Mesendoderm (in vitro differentiated cells): ENCODE measurements around the gene CYYR1.

Experiments
- DNase-seq: peaks from one replicate; pipeline ENCODE4 v3.0.0; 2013
- H2AK5ac ChIP-seq: 2 replicates; pipeline ENCODE4 v1.6.1; 2013; ENCODE audit warnings: low read length, inconsistent platforms
- H2BK120ac ChIP-seq: 2 replicates; pipeline ENCODE4 v1.6.1; 2013; ENCODE audit warnings: low read depth, mild to moderate bottlenecking, low read length, moderate library complexity, mixed read lengths
- H2BK15ac ChIP-seq: replicated peaks from 2 replicates; pipeline ENCODE4 v1.6.1; 2013; ENCODE audit warnings: low read depth, mild to moderate bottlenecking, moderate library complexity
- H2BK5ac ChIP-seq: 2 replicates; pipeline ENCODE4 v1.6.1; 2013; ENCODE audit warnings: low read length, inconsistent platforms
- H3K18ac ChIP-seq: 2 replicates; pipeline ENCODE4 v1.6.1; 2013; ENCODE audit warnings: mild to moderate bottlenecking, low read length, mixed read lengths
- H3K23ac ChIP-seq: one replicate; pipeline ENCODE4 v1.6.1; 2013; ENCODE audit warnings: low read length
- H3K27ac ChIP-seq: 2 replicates; pipeline ENCODE4 v1.5.1; 2013; ENCODE audit warnings: low read depth, mild to moderate bottlenecking, inconsistent platforms, low read length, moderate library complexity
- H3K27me3 ChIP-seq: 2 replicates; pipeline ENCODE4 v1.6.1; 2013; ENCODE audit warnings: low read length, control low read depth, mild to moderate bottlenecking, inconsistent platforms; ENCODE audit not compliant: insufficient read depth, poor library complexity
- H3K36me3 ChIP-seq: 2 replicates; pipeline ENCODE4 v1.6.1; 2013; ENCODE audit warnings: low read length, inconsistent platforms; ENCODE audit not compliant: control insufficient read depth, insufficient read depth
- H3K4ac ChIP-seq: one replicate; pipeline ENCODE4 v1.6.1; 2013; ENCODE audit warnings: low read depth, mild to moderate bottlenecking, low read length, moderate library complexity
- H3K4me1 ChIP-seq: 2 replicates; pipeline ENCODE4 v1.6.1; 2013; ENCODE audit warnings: low read depth, low read length, inconsistent platforms; ENCODE audit not compliant: control insufficient read depth
- H3K4me2 ChIP-seq: 2 replicates; pipeline ENCODE4 v1.6.1; 2013; ENCODE audit warnings: low read length
- H3K4me3 ChIP-seq: 2 replicates; pipeline ENCODE4 v1.5.1; 2013; ENCODE audit warnings: mild to moderate bottlenecking, low read length
- H3K56ac ChIP-seq: one replicate; pipeline ENCODE4 v1.6.1; 2013; ENCODE audit warnings: low read length
- H3K79me1 ChIP-seq: 2 replicates; pipeline ENCODE4 v1.6.1; 2013; ENCODE audit warnings: low read length, inconsistent platforms
- H3K79me2 ChIP-seq: 2 replicates; pipeline ENCODE4 v1.6.1; 2013; ENCODE audit warnings: mild to moderate bottlenecking, low read length; ENCODE audit not compliant: control insufficient read depth, insufficient read depth
- H3K9ac ChIP-seq: 2 replicates; pipeline ENCODE4 v1.6.1; 2013; ENCODE audit warnings: low read length, inconsistent platforms
- H4K5ac ChIP-seq: one replicate; pipeline ENCODE4 v1.6.1; 2013; ENCODE audit warnings: low read length
- H4K8ac ChIP-seq: one replicate; pipeline ENCODE4 v1.6.1; 2013; ENCODE audit warnings: low read depth, mild to moderate bottlenecking, control low read depth, low read length, moderate library complexity
- WGBS: extraction: QIAGEN DNeasy Blood & Tissue Kit; methylation state at CpG from one replicate; pipeline ENCODE4 v1.1.7; 2013; ENCODE audit warnings: low lambda C conversion rate, missing lambda C conversion rate; ENCODE audit not compliant: insufficient coverage; ENCODE audit errors: extremely low coverage; 5-methylcytosine and 5-hydroxymethylcytosine counted together

CYYR1 gene

DNA sequence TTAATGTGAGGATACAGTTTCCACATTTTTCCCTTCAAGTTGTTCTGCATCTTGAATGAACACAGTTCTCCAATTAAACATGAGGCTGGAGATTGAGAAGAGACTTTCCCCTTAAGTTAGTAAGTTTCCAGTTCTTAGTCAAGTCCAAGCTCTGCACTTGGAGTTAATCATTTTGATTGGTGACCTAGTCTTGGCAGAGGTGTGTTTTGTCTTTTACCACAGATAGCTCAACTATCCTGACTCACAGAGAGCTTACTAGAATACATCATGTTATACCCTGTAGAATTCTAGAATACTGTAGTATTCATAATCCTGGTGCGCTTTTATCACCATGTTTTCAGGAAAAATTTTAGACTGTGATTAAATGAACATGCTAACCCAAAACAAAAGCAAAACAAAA is 129.2 kb downstream of the CYYR1 start:
- no peaks in the 10 kb centered on the region for H3K36me3 ChIP-seq
- no peak overlapping the region for H2BK5ac ChIP-seq
- no peak for DNase-seq
- H4K5ac ChIP-seq: no peak overlapping the region
- no peak overlapping the region for H3K9ac ChIP-seq
- WGBS: no CpG with 5 or more reads among the region's 1 CpG
- H3K23ac ChIP-seq: no peak overlapping the region
- H4K8ac ChIP-seq: no peak overlapping the region
- no peaks in the 10 kb centered on the region for H3K27me3 ChIP-seq
- H3K4ac ChIP-seq: no peak overlapping the region
- H2BK120ac ChIP-seq: no peak overlapping the region
- no peak overlapping the region for H3K56ac ChIP-seq
- no peaks in the 10 kb centered on the region for H3K4me1 ChIP-seq
- H3K79me2 ChIP-seq: no peaks in the 10 kb centered on the region
- H2BK15ac ChIP-seq: no peak overlapping the region
- no peak overlapping the region for H2AK5ac ChIP-seq
- H3K18ac ChIP-seq: no peak overlapping the region
- no peak overlapping the region for H3K4me2 ChIP-seq
- H3K79me1 ChIP-seq: no peaks in the 10 kb centered on the region
- no peak overlapping the region for H3K27ac ChIP-seq
- H3K4me3 ChIP-seq: no peak overlapping the region

DNA sequence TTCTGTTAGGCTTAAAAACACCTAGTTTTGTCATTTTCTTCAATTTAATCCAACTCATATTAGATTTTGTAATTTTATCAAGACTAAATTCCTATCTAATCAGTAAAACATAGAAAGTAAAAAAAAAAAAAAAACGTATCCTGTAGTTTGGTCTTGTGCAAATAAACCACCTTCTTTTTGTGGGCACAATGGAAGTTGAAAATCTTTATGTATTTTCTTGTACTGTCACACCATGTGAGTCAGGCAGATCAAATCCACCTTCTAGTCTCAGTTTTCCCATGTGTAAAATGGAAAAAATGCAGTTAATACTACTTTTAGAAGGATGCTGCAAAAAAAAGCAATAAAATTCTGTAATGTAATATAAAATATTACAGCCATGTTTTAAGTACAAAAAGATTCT is 129.8 kb downstream of the CYYR1 start:
- H2BK5ac ChIP-seq: no peak overlapping the region
- H3K36me3 ChIP-seq: no peaks in the 10 kb centered on the region
- H3K4me1 ChIP-seq: no peaks in the 10 kb centered on the region
- no peak overlapping the region for H3K27ac ChIP-seq
- H3K27me3 ChIP-seq: no peaks in the 10 kb centered on the region
- H3K23ac ChIP-seq: no peak overlapping the region
- no peak overlapping the region for H3K9ac ChIP-seq
- no peak overlapping the region for H3K18ac ChIP-seq
- no peaks in the 10 kb centered on the region for H3K79me2 ChIP-seq
- H2BK120ac ChIP-seq: no peak overlapping the region
- H3K4me3 ChIP-seq: no peak overlapping the region
- no CpG with 5 or more reads among the region's 1 CpG for WGBS
- no peaks in the 10 kb centered on the region for H3K79me1 ChIP-seq
- H4K8ac ChIP-seq: no peak overlapping the region
- no peak overlapping the region for H4K5ac ChIP-seq
- no peak overlapping the region for H3K56ac ChIP-seq
- H3K4ac ChIP-seq: no peak overlapping the region
- DNase-seq: no peak
- no peak overlapping the region for H2AK5ac ChIP-seq
- H2BK15ac ChIP-seq: no peak overlapping the region
- no peak overlapping the region for H3K4me2 ChIP-seq

DNA sequence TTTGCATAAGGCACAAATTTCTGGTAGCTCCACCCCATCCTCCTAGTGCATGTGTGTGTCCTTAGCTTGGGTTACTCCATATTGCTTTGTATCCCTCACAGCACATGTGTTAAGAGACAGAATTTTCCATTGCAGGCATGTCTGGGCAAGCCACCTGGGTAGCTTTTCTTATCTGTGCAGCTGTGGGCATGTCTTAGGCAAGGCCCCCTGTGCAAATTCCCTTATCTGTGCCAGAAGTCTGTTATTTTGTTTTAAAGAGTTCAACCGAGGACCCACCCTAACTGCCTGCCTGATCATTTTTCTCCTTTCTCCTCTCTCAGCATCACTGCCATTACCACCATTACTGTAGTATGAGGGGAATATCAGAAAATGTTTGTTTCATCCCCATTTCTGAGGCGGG is 131.9 kb downstream of the CYYR1 start:
- no peak overlapping the region for H3K9ac ChIP-seq
- no peaks in the 10 kb centered on the region for H3K36me3 ChIP-seq
- no peak overlapping the region for H4K5ac ChIP-seq
- H3K27me3 ChIP-seq: no peaks in the 10 kb centered on the region
- no peak for DNase-seq
- H2BK5ac ChIP-seq: no peak overlapping the region
- peak overlapping the region; percentile 12 for H3K18ac ChIP-seq
- no CpG with 5 or more reads among the region's 2 CpGs for WGBS
- H3K4ac ChIP-seq: peak overlapping the region; percentile 0
- no peak overlapping the region for H3K27ac ChIP-seq
- no peaks in the 10 kb centered on the region for H3K79me1 ChIP-seq
- no peaks in the 10 kb centered on the region for H3K79me2 ChIP-seq
- H3K4me2 ChIP-seq: no peak overlapping the region
- H4K8ac ChIP-seq: no peak overlapping the region
- H2BK120ac ChIP-seq: peak overlapping the region; percentile 35
- H3K23ac ChIP-seq: no peak overlapping the region
- H3K56ac ChIP-seq: no peak overlapping the region
- no peak overlapping the region for H2BK15ac ChIP-seq
- H3K4me1 ChIP-seq: no peaks in the 10 kb centered on the region
- H3K4me3 ChIP-seq: no peak overlapping the region
- H2AK5ac ChIP-seq: no peak overlapping the region

DNA sequence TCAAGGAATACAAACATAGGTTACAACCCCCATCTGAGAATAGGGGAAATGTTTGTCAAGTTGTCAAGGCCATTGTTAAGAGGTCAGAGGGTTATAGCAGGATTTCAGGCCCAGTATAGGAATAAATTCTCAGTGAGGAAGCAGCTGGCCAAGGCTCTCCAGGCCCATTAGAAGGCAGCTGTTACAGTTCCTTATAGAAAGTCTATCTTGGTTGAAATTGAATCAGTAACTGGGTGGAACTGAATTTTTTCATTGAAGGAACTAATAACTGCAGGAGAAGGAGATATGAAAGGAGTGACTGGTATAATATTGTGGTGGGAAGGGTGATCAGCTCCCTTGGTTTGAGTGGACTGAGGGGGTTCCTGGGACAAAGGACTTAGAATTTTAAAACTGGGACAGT is 134.1 kb downstream of the CYYR1 start:
- Histone ChIP-seq H3K4me3 (no peak overlapping the region), H2BK120ac (no peak overlapping the region), H3K23ac (no peak overlapping the region), H2BK15ac (no peak overlapping the region), H3K4me1 (no peaks in the 10 kb centered on the region), H3K79me1 (no peaks in the 10 kb centered on the region), H2BK5ac (no peak overlapping the region), H3K4me2 (no peak overlapping the region), H3K36me3 (no peaks in the 10 kb centered on the region), H3K79me2 (no peaks in the 10 kb centered on the region), H4K5ac (no peak overlapping the region), H3K9ac (no peak overlapping the region), H3K27ac (no peak overlapping the region), H3K4ac (no peak overlapping the region), H3K18ac (no peak overlapping the region), H4K8ac (no peak overlapping the region), H2AK5ac (no peak overlapping the region), H3K56ac (no peak overlapping the region), H3K27me3 (no peaks in the 10 kb centered on the region)
- DNase-seq: no peak

GRCh38 chr21:26437326-26438009 is 135.6 kb downstream of the CYYR1 start:
- Histone ChIP-seq H3K23ac (no peak overlapping the region), H3K36me3 (no peaks in the 10 kb centered on the region), H3K27ac (no peak overlapping the region), H3K4me2 (no peak overlapping the region), H2BK5ac (no peak overlapping the region), H2AK5ac (no peak overlapping the region), H3K18ac (no peak overlapping the region), H3K4me1 (no peaks in the 10 kb centered on the region), H3K56ac (no peak overlapping the region), H3K4me3 (no peak overlapping the region), H3K27me3 (no peaks in the 10 kb centered on the region), H3K79me2 (no peaks in the 10 kb centered on the region), H2BK15ac (no peak overlapping the region), H2BK120ac (no peak overlapping the region), H3K9ac (no peak overlapping the region), H4K8ac (no peak overlapping the region), H4K5ac (no peak overlapping the region), H3K79me1 (no peaks in the 10 kb centered on the region), H3K4ac (no peak overlapping the region)
- no CpG with 5 or more reads among the region's 1 CpG for WGBS
- DNase-seq: no peak

DNA sequence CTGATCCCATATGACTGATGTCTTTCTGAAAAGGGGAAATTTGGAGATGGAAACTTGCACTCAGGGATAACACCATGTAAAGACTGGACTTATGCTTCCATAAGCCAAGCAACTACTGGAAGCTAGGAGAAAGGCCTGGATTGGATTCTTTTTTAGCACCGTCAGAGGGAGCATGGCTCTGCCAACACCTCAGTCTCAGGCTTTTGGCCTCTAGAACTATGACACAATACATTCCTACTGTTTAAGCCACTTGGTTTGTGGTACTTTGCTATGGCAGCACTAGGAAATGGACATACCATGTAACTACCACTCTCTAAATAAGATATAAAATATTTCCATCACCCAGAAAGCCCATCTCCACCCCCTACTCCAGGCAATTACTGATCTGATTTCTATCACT is 139.7 kb downstream of the CYYR1 start:
- no peak overlapping the region for H2BK5ac ChIP-seq
- no CpG with 5 or more reads among the region's 1 CpG for WGBS
- no peaks in the 10 kb centered on the region for H3K36me3 ChIP-seq
- no peak overlapping the region for H3K4me2 ChIP-seq
- H4K5ac ChIP-seq: no peak overlapping the region
- H3K23ac ChIP-seq: no peak overlapping the region
- H3K4ac ChIP-seq: no peak overlapping the region
- no peaks in the 10 kb centered on the region for H3K27me3 ChIP-seq
- no peak for DNase-seq
- no peak overlapping the region for H4K8ac ChIP-seq
- no peak overlapping the region for H3K27ac ChIP-seq
- no peak overlapping the region for H2AK5ac ChIP-seq
- no peaks in the 10 kb centered on the region for H3K79me1 ChIP-seq
- H3K79me2 ChIP-seq: no peaks in the 10 kb centered on the region
- no peak overlapping the region for H2BK15ac ChIP-seq
- no peaks in the 10 kb centered on the region for H3K4me1 ChIP-seq
- no peak overlapping the region for H3K4me3 ChIP-seq
- H3K56ac ChIP-seq: no peak overlapping the region
- no peak overlapping the region for H3K18ac ChIP-seq
- no peak overlapping the region for H3K9ac ChIP-seq
- H2BK120ac ChIP-seq: no peak overlapping the region
